Measurements from ENCODE around the gene UNC13C.

UNC13C gene

GRCh38 chr15:53984221-53984620 is 6.0 kb downstream of the UNC13C start:
- DNase-seq (ENCODE audit: low spot score) = no peak
- TF ChIP-seq CTCF (IDR thresholded peaks at IDR 0.05; ENCODE audit: extremely low read depth, missing control alignments) = no peak

DNA sequence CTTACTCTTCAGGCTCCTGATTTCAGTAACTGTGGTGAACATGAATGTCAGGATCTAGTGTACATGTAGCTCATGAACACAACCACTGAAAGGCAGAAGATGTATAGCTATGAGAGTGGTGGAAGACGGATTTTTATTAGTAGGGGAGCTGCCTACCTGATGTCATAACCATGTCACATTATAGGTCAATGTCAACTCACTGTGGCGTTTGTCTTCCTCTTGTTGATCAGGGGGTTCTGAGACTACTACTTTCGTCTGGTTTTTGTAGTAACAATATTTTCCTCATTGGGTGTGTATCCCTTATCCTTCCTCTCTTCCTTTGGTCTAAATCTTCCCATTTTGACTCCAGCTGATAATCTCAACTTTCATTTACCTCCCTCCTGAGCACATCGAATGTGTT is 7.3 kb downstream of the UNC13C start:
- no peak for DNase-seq (ENCODE audit: low spot score)
- no peak for TF ChIP-seq CTCF (IDR thresholded peaks at IDR 0.05; ENCODE audit: extremely low read depth, missing control alignments)

DNA sequence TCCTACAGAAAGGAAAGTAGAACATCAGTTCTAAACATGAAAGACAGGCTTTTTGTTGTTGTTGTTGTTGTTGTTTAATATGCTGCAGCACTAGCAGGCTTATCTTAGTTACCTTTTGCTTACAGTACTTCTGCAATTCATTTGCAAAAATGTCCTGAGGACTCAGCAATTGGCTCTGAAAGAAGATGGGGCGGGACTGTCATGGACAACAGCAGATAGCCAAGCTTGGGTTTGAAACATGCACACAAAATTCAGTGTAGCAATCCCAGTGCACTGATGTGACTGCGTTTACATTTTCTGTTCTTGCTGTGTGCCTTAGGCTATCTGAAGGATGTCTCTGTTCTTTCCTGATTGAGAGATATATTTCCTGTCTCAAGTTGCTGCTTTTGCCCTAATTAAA is 9.2 kb downstream of the UNC13C start:
- DNase-seq (ENCODE audit: low spot score) = no peak
- TF ChIP-seq CTCF (IDR thresholded peaks at IDR 0.05; ENCODE audit: extremely low read depth, missing control alignments) = no peak

- no peak for TF ChIP-seq CTCF (IDR thresholded peaks at IDR 0.05; ENCODE audit: extremely low read depth, missing control alignments)
- no peak for DNase-seq (ENCODE audit: low spot score)
Observed at GRCh38 chr15:54007256-54007655, 29.0 kb downstream of the UNC13C start.

DNA sequence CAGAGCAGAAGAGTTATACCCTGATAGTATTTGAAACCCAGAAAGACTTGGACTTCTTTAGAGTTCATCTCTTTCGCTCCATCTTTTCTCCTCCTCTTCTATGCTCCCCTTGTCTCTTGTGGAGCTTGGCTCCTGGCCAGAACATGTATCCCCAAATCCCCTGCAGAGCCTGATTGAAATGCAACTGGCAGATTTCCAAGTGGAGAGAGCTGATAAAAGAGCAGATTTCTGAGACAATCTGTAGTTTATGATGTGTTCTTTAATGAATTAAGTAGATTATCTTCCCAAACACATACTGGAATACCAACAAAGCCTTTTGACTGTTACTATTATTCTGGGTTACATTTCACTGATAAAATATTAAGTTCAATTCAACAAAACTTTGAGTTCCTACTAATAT is 33.4 kb downstream of the UNC13C start:
- TF ChIP-seq CTCF (IDR thresholded peaks at IDR 0.05; ENCODE audit: extremely low read depth, missing control alignments) = no peak
- DNase-seq (ENCODE audit: low spot score) = no peak

- no peak for DNase-seq (ENCODE audit: low spot score)
- no peak for TF ChIP-seq CTCF (IDR thresholded peaks at IDR 0.05; ENCODE audit: extremely low read depth, missing control alignments)
Observed at GRCh38 chr15:54014067-54014655, 35.9 kb downstream of the UNC13C start.

DNA sequence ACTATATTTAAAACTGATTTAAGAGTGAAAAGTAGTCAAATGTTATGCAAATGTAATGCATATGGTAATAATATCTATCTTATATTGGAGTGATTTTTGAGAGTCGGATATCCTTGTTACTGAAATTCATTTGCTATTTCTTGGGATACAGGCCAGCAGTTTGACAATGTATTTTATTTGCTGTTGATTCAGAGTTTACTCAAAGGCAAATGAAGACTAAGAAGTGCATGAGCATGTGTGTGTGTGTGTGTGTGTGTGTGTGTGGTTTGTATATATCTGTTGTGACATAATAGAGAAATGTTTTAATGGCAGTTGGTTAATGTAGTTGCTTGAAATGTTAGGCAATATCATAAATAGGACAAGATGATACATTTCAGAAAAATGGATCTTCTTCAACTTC is 39.0 kb downstream of the UNC13C start:
- TF ChIP-seq CTCF (IDR thresholded peaks at IDR 0.05; ENCODE audit: extremely low read depth, missing control alignments) = no peak
- no peak for DNase-seq (ENCODE audit: low spot score)

Measured in GM20000 (cell line).